ENCODE measurements around the gene MGRN1.

DNA sequence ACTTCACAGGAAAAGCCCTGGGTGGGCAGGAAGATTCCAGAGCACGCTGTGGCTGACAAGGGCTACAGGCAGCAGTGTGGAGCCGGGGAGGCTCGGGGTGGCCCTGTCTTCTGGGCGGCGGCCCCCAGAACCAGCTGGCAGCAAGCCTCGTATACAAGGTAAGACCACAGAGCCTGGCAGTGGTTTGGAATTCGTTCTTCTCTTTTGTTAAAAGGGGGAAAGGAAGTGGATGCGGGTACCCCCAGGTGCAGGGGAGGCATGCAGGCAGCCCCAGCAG is 16.0 kb upstream of the MGRN1 start:
- TF ChIP-seq TAF1 (IDR thresholded peaks at IDR 0.05; ENCODE audit: borderline replicate concordance, insufficient read depth, low read length), result no peak
- TF ChIP-seq, protein P1, sequence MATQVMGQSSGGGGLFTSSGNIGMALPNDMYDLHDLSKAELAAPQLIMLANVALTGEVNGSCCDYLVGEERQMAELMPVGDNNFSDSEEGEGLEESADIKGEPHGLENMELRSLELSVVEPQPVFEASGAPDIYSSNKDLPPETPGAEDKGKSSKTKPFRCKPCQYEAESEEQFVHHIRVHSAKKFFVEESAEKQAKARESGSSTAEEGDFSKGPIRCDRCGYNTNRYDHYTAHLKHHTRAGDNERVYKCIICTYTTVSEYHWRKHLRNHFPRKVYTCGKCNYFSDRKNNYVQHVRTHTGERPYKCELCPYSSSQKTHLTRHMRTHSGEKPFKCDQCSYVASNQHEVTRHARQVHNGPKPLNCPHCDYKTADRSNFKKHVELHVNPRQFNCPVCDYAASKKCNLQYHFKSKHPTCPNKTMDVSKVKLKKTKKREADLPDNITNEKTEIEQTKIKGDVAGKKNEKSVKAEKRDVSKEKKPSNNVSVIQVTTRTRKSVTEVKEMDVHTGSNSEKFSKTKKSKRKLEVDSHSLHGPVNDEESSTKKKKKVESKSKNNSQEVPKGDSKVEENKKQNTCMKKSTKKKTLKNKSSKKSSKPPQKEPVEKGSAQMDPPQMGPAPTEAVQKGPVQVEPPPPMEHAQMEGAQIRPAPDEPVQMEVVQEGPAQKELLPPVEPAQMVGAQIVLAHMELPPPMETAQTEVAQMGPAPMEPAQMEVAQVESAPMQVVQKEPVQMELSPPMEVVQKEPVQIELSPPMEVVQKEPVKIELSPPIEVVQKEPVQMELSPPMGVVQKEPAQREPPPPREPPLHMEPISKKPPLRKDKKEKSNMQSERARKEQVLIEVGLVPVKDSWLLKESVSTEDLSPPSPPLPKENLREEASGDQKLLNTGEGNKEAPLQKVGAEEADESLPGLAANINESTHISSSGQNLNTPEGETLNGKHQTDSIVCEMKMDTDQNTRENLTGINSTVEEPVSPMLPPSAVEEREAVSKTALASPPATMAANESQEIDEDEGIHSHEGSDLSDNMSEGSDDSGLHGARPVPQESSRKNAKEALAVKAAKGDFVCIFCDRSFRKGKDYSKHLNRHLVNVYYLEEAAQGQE (IDR thresholded peaks at IDR 0.05; ENCODE audit: insufficient read depth in 1 of 2, low read depth in 2 of 2, low read length in 2 of 2), result no peak
- no peak for TF ChIP-seq POLR2AphosphoS5 (IDR thresholded peaks at IDR 0.05; ENCODE audit: low read depth, low read length)
- TF ChIP-seq SIN3A (IDR thresholded peaks at IDR 0.05; ENCODE audit: borderline replicate concordance, insufficient read depth, low read length), result no peak
- TF ChIP-seq FOXP2 (optimal IDR thresholded peaks at IDR 0.05; ENCODE audit: borderline replicate concordance, extremely low read depth, extremely low read length, insufficient read depth), result no peak
